ENCODE data around the gene ZGPAT. TPM values are rescaled to one million over a fixed set of nuclear protein-coding genes. Genes with fewer than 3 reads are reported as not detected.

The ZGPAT gene
- total and polyA plus RNA-seq, 2 of the 4 experiments (the other 2 are of a cell fraction): 13.4 to 20.2 TPM

GRCh38 chr20:63659370-63659769, 48.5 kb upstream of the ZGPAT start:
- Histone ChIP-seq H3K79me1 (ENCODE audit: low read depth in 1 of 2, low read length in 2 of 2) (peaks cover 15 to 47% of the 10 kb centered on the region in 2 experiments), H2BK120ac (ENCODE audit: low read depth, low read length) (no peak overlapping the region), H2AK9ac (replicated peaks; ENCODE audit: low read depth, low read length, poor library complexity) (peak overlapping the region; percentile 88), H2BK20ac (ENCODE audit: low read depth, low read length) (no peak overlapping the region), H3K14ac (replicated peaks; ENCODE audit: low read depth, low read length) (peak overlapping the region; percentile 65), H3K56ac (ENCODE audit: extremely low read depth, insufficient read depth, low read length) (no peak overlapping the region), H3K23ac (ENCODE audit: low read depth, low read length) (peak overlapping the region; percentile 91), H3K4me3 (ENCODE audit: insufficient read depth, low read depth, low read length) (peak overlapping the region; percentile 85), H2BK15ac (ENCODE audit: low read depth, low read length) (no peak overlapping the region), H3K27ac (ENCODE audit: insufficient read depth, low read length) (peak overlapping the region; percentile 81), H3K9me3 (ENCODE audit: control insufficient read depth, insufficient read depth, low read length) (no peaks in the 10 kb centered on the region), H4K5ac (ENCODE audit: low read depth, low read length) (peak overlapping the region; percentile 48), H3K36me3 (ENCODE audit: control insufficient read depth, insufficient read depth, low read length) (peaks cover 25% of the 10 kb centered on the region; the same call in 1 of the 2 replicates), H4K20me1 (ENCODE audit: insufficient read depth, low read length) (peaks cover 3% of the 10 kb centered on the region; the same call in 1 of the 2 replicates), H2AK5ac (ENCODE audit: low read depth, low read length) (peak overlapping the region; percentile 83), H2BK5ac (ENCODE audit: low read depth, low read length, poor library complexity, severe bottlenecking) (peak overlapping the region; percentile 38), H3K4ac (ENCODE audit: low read depth, low read length) (peak overlapping the region; percentile 61), H4K8ac (ENCODE audit: low read depth in 2 of 2, low read length in 2 of 2) (peak overlapping the region; percentile 64 to 78; a peak in 3 of 4 replicates), H3K27me3 (ENCODE audit: control insufficient read depth, insufficient read depth, low read length) (no peaks in the 10 kb centered on the region), H4K91ac (ENCODE audit: insufficient read depth, low read depth, low read length) (peak overlapping the region; percentile 13; the same call in 1 of the 2 replicates), H3K4me2 (ENCODE audit: low read depth, low read length) (peak overlapping the region; percentile 81), H3K9me1 (ENCODE audit: insufficient read depth, low read length) (0 out of 2 replicates have a peak, but pooled peaks cover 12% of the 10 kb centered on the region), H3K18ac (ENCODE audit: low read depth, low read length) (no peak overlapping the region), H3K9ac (ENCODE audit: low read depth, low read length) (peak overlapping the region; percentile 85), H3K4me1 (ENCODE audit: control insufficient read depth, insufficient read depth, low read length) (peaks cover 13% of the 10 kb centered on the region), H2AFZ (replicated peaks; ENCODE audit: low read length, poor library complexity) (no peak overlapping the region)
- ChIA-PET CTCF (no interaction called here), POLR2A (ENCODE audit: unreplicated experiment) (no interaction called here)
- ATAC-seq (ENCODE audit: low read depth) (no peak), DNase-seq (no peak)
- WGBS, 2 experiments (ENCODE audit: extremely low coverage in 2 of 2, insufficient read length in 1 of 2): 70% methylated on average over 2 of the region's 13 CpGs; no CpG with 5 or more reads in 1 of the 2 experiments
- intact Hi-C loops (cut with micrococcal nuclease) (loop anchor here (10.0 kb wide), 1 partner anchor 125 kb away; the partner anchor contains the start of gene PTK6), in situ Hi-C loops (cut with MboI; ENCODE audit: low sequenced_read_pairs) (no loop called here), dilution Hi-C loops (cut with HindIII; ENCODE audit: low sequenced_read_pairs, unreplicated experiment) (no loop called here)
- BruUV-seq (replicated peaks): no TSS peak
- TF ChIP-seq SMC3 (IDR thresholded peaks at IDR 0.05; ENCODE audit: low read depth, low read length): no peak
- TF ChIP-seq NFE2L2 (IDR thresholded peaks at IDR 0.05; ENCODE audit: low read depth, low read length): no peak
- no peak for TF ChIP-seq RCOR1 (IDR thresholded peaks at IDR 0.05; ENCODE audit: insufficient replicate concordance, low read length)
- TF ChIP-seq CTCF (conservative IDR thresholded peaks at IDR 0.05; ENCODE audit: low read depth, low read length): no peak
- no peak for TF ChIP-seq ELK1 (IDR thresholded peaks at IDR 0.05; ENCODE audit: borderline replicate concordance, low read depth, low read length)
- no peak for TF ChIP-seq RAD21 (IDR thresholded peaks at IDR 0.05; ENCODE audit: low read length)

Data from IMR-90 (cell line).